Keratinocyte (primary cell): ENCODE data around the gene FGF8. TPM values are rescaled to one million over a fixed set of nuclear protein-coding genes. Genes with fewer than 3 reads are reported as not detected.

ENCODE experiments used
- DNase-seq: peaks from one replicate; pipeline ENCODE4 v3.0.0-alpha.2; 2011; ENCODE audit warnings: low read depth, missing footprints, low spot score
- FAIRE-seq: peaks from 2 replicates; lab custom pipeline; 2011; peaks lifted over from hg19 to GRCh38; lab: Jason Lieb, UNC
- H2AFZ ChIP-seq: 2 replicates; pipeline ENCODE4 v1.6.0; 2012; ENCODE audit warnings: low read length, control low read depth, inconsistent platforms; ENCODE audit not compliant: control insufficient read depth
- H3K27ac ChIP-seq: 2 replicates; pipeline ENCODE4 v1.5.1; 2011; ENCODE audit warnings: low read length; ENCODE audit not compliant: control insufficient read depth, insufficient read depth
- H3K27me3 ChIP-seq: 3 replicates; pipeline ENCODE4 v1.6.0; 2011; ENCODE audit warnings: low read length; ENCODE audit not compliant: control insufficient read depth, insufficient read depth; ENCODE audit errors: extremely low read depth
- H3K36me3 ChIP-seq, 2 experiments: 2 replicates in 1 of 2; 3 replicates in 1 of 2; pipeline ENCODE4 v1.5.1; 2011; ENCODE audit warnings: low read length in 2 of 2, mild to moderate bottlenecking in 1 of 2; ENCODE audit not compliant: control insufficient read depth in 2 of 2, insufficient read depth in 2 of 2; ENCODE audit errors: extremely low read depth in 1 of 2
- H3K4me1 ChIP-seq: 3 replicates; pipeline ENCODE4 v1.5.1; 2011; ENCODE audit warnings: low read length; ENCODE audit not compliant: control insufficient read depth, insufficient read depth; ENCODE audit errors: extremely low read depth
- H3K4me2 ChIP-seq: 3 replicates; pipeline ENCODE4 v1.6.0; 2011; ENCODE audit warnings: low read depth, low read length; ENCODE audit not compliant: control insufficient read depth, insufficient read depth; ENCODE audit errors: extremely low read depth
- H3K4me3 ChIP-seq, 3 experiments: fragments of 200-600 bp in 1 of 3; sonication (generic) in 1 of 3; 2 replicates in 2 of 3; 3 replicates in 1 of 3; pipeline ENCODE4 v1.5.1; 2011 to 2016; ENCODE audit warnings: low read length in 3 of 3, mild to moderate bottlenecking in 3 of 3, control low read depth in 2 of 3, inconsistent platforms in 1 of 3, low read depth in 1 of 3, mixed read lengths in 1 of 3, mixed run types in 1 of 3, moderate library complexity in 1 of 3; ENCODE audit not compliant: control insufficient read depth in 2 of 3, insufficient read depth in 2 of 3; ENCODE audit errors: extremely low read depth in 1 of 3
- H3K79me2 ChIP-seq: 2 replicates; pipeline ENCODE4 v1.6.0; 2012; ENCODE audit warnings: low read length; ENCODE audit not compliant: control insufficient read depth, insufficient read depth
- H3K9ac ChIP-seq: 3 replicates; pipeline ENCODE4 v1.6.0; 2011; ENCODE audit warnings: low read length; ENCODE audit not compliant: control insufficient read depth, insufficient read depth; ENCODE audit errors: extremely low read depth
- H3K9me1 ChIP-seq: 3 replicates; pipeline ENCODE4 v1.6.0; 2011; ENCODE audit warnings: low read length; ENCODE audit not compliant: control insufficient read depth, insufficient read depth; ENCODE audit errors: extremely low read depth
- H3K9me3 ChIP-seq: 2 replicates; pipeline ENCODE4 v1.5.1; 2012; ENCODE audit warnings: low read depth, low read length; ENCODE audit not compliant: control insufficient read depth
- H4K20me1 ChIP-seq: 3 replicates; pipeline ENCODE4 v1.6.0; 2011; ENCODE audit warnings: low read length; ENCODE audit not compliant: control insufficient read depth, insufficient read depth; ENCODE audit errors: extremely low read depth
- CTCF ChIP-seq, 3 experiments: IDR thresholded peaks in 1 of 3; conservative IDR thresholded peaks in 1 of 3; optimal IDR thresholded peaks in 1 of 3; 2 replicates in 2 of 3; 3 replicates in 1 of 3; pipeline versions ENCODE3 to v1.5.1; 2011; ENCODE audit warnings: low read length in 3 of 3, mild to moderate bottlenecking in 3 of 3, moderate library complexity in 2 of 3, control low read depth in 1 of 3, inconsistent platforms in 1 of 3; ENCODE audit not compliant: insufficient read depth in 2 of 3; ENCODE audit errors: extremely low read depth in 1 of 3
- EZH2 ChIP-seq: IDR thresholded peaks from one replicate; pipeline ENCODE4 v1.6.1; 2012; ENCODE audit warnings: inconsistent platforms, mild to moderate bottlenecking, low read length, moderate library complexity
- dilution Hi-C: fragments of 300-500 bp; cut with MboI; formaldehyde crosslinking; loops from one replicate; pipeline ENCODE4 v1.7.0; 2020; ENCODE audit warnings: low sequenced_read_pairs; ENCODE audit not compliant: extremely low pct_ligation_motif_present
- polyA plus RNA-seq, 5 experiments: library from polyadenylated mRNA; depleted of rRNA in 3 of 5; stranded (reverse) in 3 of 5; stranded (forward) in 1 of 5; unstranded in 1 of 5; fragments of >200 nt; gene quantifications; 1 replicate in 1 of 5; 2 replicates in 3 of 5; 3 replicates in 1 of 5; pipeline versions ENCODE4 v1.2.1 to v1.2.3, GENCODE V29; 2011 to 2012; ENCODE audit warnings: missing spikeins in 2 of 5, low read depth in 1 of 5, low replicate concordance in 1 of 5

Gene FGF8
- polyA plus RNA-seq, 1 donor (not counting 4 experiments of a cell fraction or from before 2014, with no cell fraction given) = not detected

GRCh38 chr10:101760510-101760909 is 15.4 kb downstream of the FGF8 start:
- Histone ChIP-seq H3K4me3 (no peak overlapping the region), H3K9me3 (no peaks in the 10 kb centered on the region), H3K36me3 (no peaks in the 10 kb centered on the region), H3K9ac (no peak overlapping the region), H3K79me2 (no peaks in the 10 kb centered on the region), H3K9me1 (no peaks in the 10 kb centered on the region), H4K20me1 (no peaks in the 10 kb centered on the region), H3K27me3 (peaks cover 26% of the 10 kb centered on the region), H3K27ac (no peak overlapping the region), H2AFZ (no peak overlapping the region), H3K4me2 (no peak overlapping the region), H3K4me1 (no peaks in the 10 kb centered on the region)
- DNase-seq (no peak), FAIRE-seq (no peak)
- no peak for TF ChIP-seq CTCF (optimal IDR thresholded peaks at IDR 0.05 in 1 of 3, IDR thresholded peaks at IDR 0.05 in 1 of 3, conservative IDR thresholded peaks at IDR 0.05 in 1 of 3; ENCODE audit: extremely low read depth in 1 of 3, insufficient read depth in 2 of 3, low read length in 3 of 3)
- no peak for TF ChIP-seq EZH2
- dilution Hi-C loops = no loop called here

GRCh38 chr10:101759309-101760247 is 16.3 kb downstream of the FGF8 start:
- Histone ChIP-seq H3K4me3 (no peak overlapping the region), H3K9me1 (no peaks in the 10 kb centered on the region), H3K27ac (no peak overlapping the region), H2AFZ (no peak overlapping the region), H3K4me2 (no peak overlapping the region), H3K79me2 (no peaks in the 10 kb centered on the region), H3K4me1 (no peaks in the 10 kb centered on the region), H3K27me3 (peaks cover 16% of the 10 kb centered on the region), H4K20me1 (no peaks in the 10 kb centered on the region), H3K36me3 (no peaks in the 10 kb centered on the region), H3K9ac (no peak overlapping the region), H3K9me3 (no peaks in the 10 kb centered on the region)
- dilution Hi-C loops = no loop called here
- FAIRE-seq (no peak), DNase-seq (no peak)
- TF ChIP-seq CTCF (optimal IDR thresholded peaks at IDR 0.05 in 1 of 3, IDR thresholded peaks at IDR 0.05 in 1 of 3, conservative IDR thresholded peaks at IDR 0.05 in 1 of 3; ENCODE audit: extremely low read depth in 1 of 3, insufficient read depth in 2 of 3, low read length in 3 of 3) (no peak), EZH2 (no peak)
